HAP-1 (cell line): ENCODE results near the gene AGPAT3.

Experiments used
- DNase-seq, 2 experiments: peaks; one replicate each; pipeline ENCODE4 v3.0.0-alpha.2; 2016 to 2020; ENCODE audit warnings: low spot score in 2 of 2
- H3K27me3 ChIP-seq: fragments of 250-450 bp; sonication (Bioruptor Pico); 2 replicates; pipeline ENCODE4 v1.5.1; 2020; ENCODE audit warnings: low read depth, mild to moderate bottlenecking, moderate library complexity
- H3K36me3 ChIP-seq: fragments of 250-450 bp; sonication (Bioruptor Pico); replicated peaks from 2 replicates; pipeline ENCODE4 v1.5.1; 2020; ENCODE audit warnings: mild to moderate bottlenecking
- H3K4me1 ChIP-seq: fragments of 250-450 bp; sonication (Bioruptor Pico); 2 replicates; pipeline ENCODE4 v1.5.1; 2020; ENCODE audit warnings: mild to moderate bottlenecking
- H3K4me3 ChIP-seq: fragments of 250-450 bp; sonication (Bioruptor Pico); 2 replicates; pipeline ENCODE4 v1.5.1; 2020; ENCODE audit warnings: mild to moderate bottlenecking, moderate library complexity
- H3K9me3 ChIP-seq: fragments of 250-450 bp; sonication (Bioruptor Pico); 2 replicates; pipeline ENCODE4 v1.5.1; 2020; ENCODE audit warnings: mild to moderate bottlenecking, moderate library complexity
- in situ Hi-C: fragments of 300-500 bp; cut with MboI; formaldehyde crosslinking; loops from 3 replicates; pipeline ENCODE4 v1.14.3; 2020; ENCODE audit warnings: low sequenced_read_pairs, inconsistent platforms, mixed read lengths

Gene AGPAT3

GRCh38 chr21:44017601-44018000 lies 152.6 kb downstream of the AGPAT3 start:
- no peak for DNase-seq
- Histone ChIP-seq H3K27me3 (no peaks in the 10 kb centered on the region), H3K36me3 (no peaks in the 10 kb centered on the region), H3K4me3 (no peak overlapping the region), H3K9me3 (no peaks in the 10 kb centered on the region), H3K4me1 (peaks cover 24% of the 10 kb centered on the region)
- in situ Hi-C loops = no loop called here

- Histone ChIP-seq H3K9me3 (no peaks in the 10 kb centered on the region), H3K27me3 (no peaks in the 10 kb centered on the region), H3K36me3 (no peaks in the 10 kb centered on the region), H3K4me3 (no peak overlapping the region), H3K4me1 (peaks cover 24% of the 10 kb centered on the region)
- DNase-seq = no peak
- in situ Hi-C loops = no loop called here
Measured at GRCh38 chr21:44018127-44018526, 153.1 kb downstream of the AGPAT3 start.

- H3K4me1 ChIP-seq = peaks cover 15% of the 10 kb centered on the region
- in situ Hi-C loops = no loop called here
- H3K27me3 ChIP-seq = no peaks in the 10 kb centered on the region
- H3K9me3 ChIP-seq = no peaks in the 10 kb centered on the region
- H3K36me3 ChIP-seq = no peaks in the 10 kb centered on the region
- H3K4me3 ChIP-seq = no peak overlapping the region
- no peak for DNase-seq
Measured at GRCh38 chr21:44018813-44019567, 154.0 kb downstream of the AGPAT3 start.

- no peaks in the 10 kb centered on the region for H3K9me3 ChIP-seq
- peaks cover 13% of the 10 kb centered on the region for H3K4me1 ChIP-seq
- no peaks in the 10 kb centered on the region for H3K36me3 ChIP-seq
- H3K27me3 ChIP-seq = no peaks in the 10 kb centered on the region
- H3K4me3 ChIP-seq = no peak overlapping the region
- in situ Hi-C loops = no loop called here
- no peak for DNase-seq
Measured at GRCh38 chr21:44019568-44019958, 154.5 kb downstream of the AGPAT3 start.

- in situ Hi-C loops = no loop called here
- H3K4me1 ChIP-seq = peaks cover 13% of the 10 kb centered on the region
- H3K4me3 ChIP-seq = no peak overlapping the region
- H3K9me3 ChIP-seq = no peaks in the 10 kb centered on the region
- no peaks in the 10 kb centered on the region for H3K36me3 ChIP-seq
- DNase-seq = no peak
- H3K27me3 ChIP-seq = no peaks in the 10 kb centered on the region
Measured at GRCh38 chr21:44020551-44020950, 155.5 kb downstream of the AGPAT3 start.

GRCh38 chr21:44021064-44021463 lies 156.0 kb downstream of the AGPAT3 start:
- Histone ChIP-seq H3K36me3 (no peaks in the 10 kb centered on the region), H3K27me3 (no peaks in the 10 kb centered on the region), H3K4me1 (peaks cover 11% of the 10 kb centered on the region), H3K9me3 (no peaks in the 10 kb centered on the region), H3K4me3 (no peak overlapping the region)
- in situ Hi-C loops = no loop called here
- DNase-seq = no peak

GRCh38 chr21:44024257-44024656 lies 159.2 kb downstream of the AGPAT3 start:
- Histone ChIP-seq H3K4me1 (peaks cover 25% of the 10 kb centered on the region), H3K36me3 (no peaks in the 10 kb centered on the region), H3K27me3 (no peaks in the 10 kb centered on the region), H3K4me3 (no peak overlapping the region), H3K9me3 (no peaks in the 10 kb centered on the region)
- no peak for DNase-seq
- in situ Hi-C loops = no loop called here

- H3K9me3 ChIP-seq = no peaks in the 10 kb centered on the region
- no peaks in the 10 kb centered on the region for H3K27me3 ChIP-seq
- DNase-seq = no peak
- no peaks in the 10 kb centered on the region for H3K36me3 ChIP-seq
- in situ Hi-C loops = no loop called here
- H3K4me1 ChIP-seq = peaks cover 25% of the 10 kb centered on the region
- no peak overlapping the region for H3K4me3 ChIP-seq
Measured at GRCh38 chr21:44024887-44025353, 159.9 kb downstream of the AGPAT3 start.

- in situ Hi-C loops = no loop called here
Measured at GRCh38 chr21:44027607-44028286, 162.7 kb downstream of the AGPAT3 start.

GRCh38 chr21:44028287-44028659 lies 163.2 kb downstream of the AGPAT3 start:
- no peaks in the 10 kb centered on the region for H3K9me3 ChIP-seq
- no peak for DNase-seq
- in situ Hi-C loops = no loop called here
- H3K27me3 ChIP-seq = no peaks in the 10 kb centered on the region
- peaks cover 8% of the 10 kb centered on the region for H3K36me3 ChIP-seq
- no peak overlapping the region for H3K4me3 ChIP-seq
- H3K4me1 ChIP-seq = peaks cover 18% of the 10 kb centered on the region

More at GRCh38 chr21:44027607-44028286, 162.7 kb downstream of the AGPAT3 start:
- Histone ChIP-seq H3K9me3 (no peaks in the 10 kb centered on the region), H3K36me3 (peaks cover 3% of the 10 kb centered on the region), H3K27me3 (no peaks in the 10 kb centered on the region), H3K4me1 (peaks cover 18% of the 10 kb centered on the region), H3K4me3 (no peak overlapping the region)
- DNase-seq = no peak

GRCh38 chr21:44029460-44030087 lies 164.6 kb downstream of the AGPAT3 start:
- no peaks in the 10 kb centered on the region for H3K27me3 ChIP-seq
- H3K9me3 ChIP-seq = no peaks in the 10 kb centered on the region
- H3K4me3 ChIP-seq = no peak overlapping the region
- in situ Hi-C loops = no loop called here
- peaks cover 12% of the 10 kb centered on the region for H3K36me3 ChIP-seq
- DNase-seq = no peak
- peaks cover 18% of the 10 kb centered on the region for H3K4me1 ChIP-seq

- Histone ChIP-seq H3K4me3 (no peak overlapping the region), H3K9me3 (no peaks in the 10 kb centered on the region), H3K4me1 (no peaks in the 10 kb centered on the region), H3K36me3 (peaks cover 33% of the 10 kb centered on the region), H3K27me3 (no peaks in the 10 kb centered on the region)
- DNase-seq = no peak
- in situ Hi-C loops = no loop called here
Measured at GRCh38 chr21:44035244-44035643, 170.2 kb downstream of the AGPAT3 start.
